Frontal cortex (tissue), 4 donors: ENCODE measurements around the gene GTF2E1. TPM values are rescaled to one million over a fixed set of nuclear protein-coding genes. Genes with fewer than 3 reads are reported as not detected.
"Not testable (repeated sequence)": the region's sequence is repeated elsewhere in the genome, so short reads cannot be mapped to it uniquely, and the experiment has no call there.

ENCODE experiments used
- DNase-seq, 2 donors: peaks; one replicate each; pipeline ENCODE4 v3.0.0; 2012; ENCODE audit warnings: low spot score in 2 of 2
- FAIRE-seq: peaks from 2 replicates; lab custom pipeline; 2012; peaks lifted over from hg19 to GRCh38; lab: Jason Lieb, UNC
- total RNA-seq: library from RNA; depleted of rRNA; stranded (reverse); fragments of >200 nt; gene quantifications from one replicate; pipeline ENCODE4 v1.2.3, GENCODE V29; 2014
- donor health status: control.
- donor health status: control.
- donor health status: control.

GTF2E1 gene
- total RNA-seq, 1 donor from 2014 or later, result 24.9 TPM

DNA sequence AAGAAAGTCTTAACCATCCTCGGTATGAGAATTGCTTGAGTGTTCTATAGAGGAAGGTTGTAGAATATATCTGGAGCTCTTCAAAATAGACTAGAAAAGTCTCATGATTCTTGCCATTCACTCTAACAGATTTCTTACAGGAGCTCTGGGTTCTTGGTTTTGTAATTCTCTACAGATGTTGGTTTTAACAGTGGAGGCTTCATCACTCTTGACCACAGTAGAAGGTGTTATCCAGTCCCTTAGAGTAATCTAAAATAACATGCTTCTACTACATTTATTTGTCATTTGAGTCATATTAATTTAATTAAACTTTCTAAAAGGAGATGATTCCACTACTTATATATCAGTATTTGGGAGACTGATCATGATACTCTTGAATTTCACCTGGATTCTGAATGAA lies 9.7 kb downstream of the GTF2E1 start:
- no peak for FAIRE-seq
- no peak for DNase-seq

DNA sequence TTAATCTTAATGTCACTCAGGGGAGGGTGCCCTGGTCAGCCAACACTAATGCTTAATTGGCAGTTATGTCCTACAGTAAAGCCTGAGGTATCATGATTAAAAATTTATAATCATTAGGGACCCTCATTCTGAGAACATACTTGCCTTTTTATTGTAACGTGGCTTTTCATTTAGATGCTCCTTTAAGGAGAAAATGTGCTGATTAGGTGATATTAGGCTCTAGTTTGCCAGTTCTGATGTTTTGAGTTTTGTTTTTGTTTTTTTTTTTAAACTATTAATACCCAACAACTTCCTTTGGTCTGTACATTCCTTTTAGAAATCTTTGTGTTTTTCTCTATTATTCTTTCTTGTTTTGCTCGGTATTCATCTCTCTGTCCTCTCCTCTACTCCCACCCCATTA lies 10.3 kb downstream of the GTF2E1 start:
- no peak for FAIRE-seq

DNA sequence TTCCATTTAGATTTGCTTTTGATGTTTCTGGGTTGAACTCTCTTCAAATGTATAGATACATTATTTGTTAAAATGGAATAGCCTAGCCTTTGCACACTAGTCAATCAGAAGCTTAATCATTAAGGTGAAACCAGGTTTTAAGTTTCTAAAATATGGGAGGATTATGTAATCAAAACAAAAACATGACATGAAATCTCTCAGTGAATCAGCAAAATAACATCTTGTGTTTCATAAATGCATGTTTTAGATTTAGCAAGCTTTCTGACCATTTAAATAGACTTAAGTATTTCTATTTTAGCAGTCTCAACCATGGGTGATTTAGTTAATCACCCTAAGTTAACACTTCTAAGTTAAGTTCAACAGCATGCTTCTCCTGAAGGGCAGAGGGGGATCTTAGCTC lies 11.3 kb downstream of the GTF2E1 start:
- FAIRE-seq (no peak), DNase-seq (no peak)

More for the DNA sequence above, 10.3 kb downstream of the GTF2E1 start:
- DNase-seq, result no peak

DNA sequence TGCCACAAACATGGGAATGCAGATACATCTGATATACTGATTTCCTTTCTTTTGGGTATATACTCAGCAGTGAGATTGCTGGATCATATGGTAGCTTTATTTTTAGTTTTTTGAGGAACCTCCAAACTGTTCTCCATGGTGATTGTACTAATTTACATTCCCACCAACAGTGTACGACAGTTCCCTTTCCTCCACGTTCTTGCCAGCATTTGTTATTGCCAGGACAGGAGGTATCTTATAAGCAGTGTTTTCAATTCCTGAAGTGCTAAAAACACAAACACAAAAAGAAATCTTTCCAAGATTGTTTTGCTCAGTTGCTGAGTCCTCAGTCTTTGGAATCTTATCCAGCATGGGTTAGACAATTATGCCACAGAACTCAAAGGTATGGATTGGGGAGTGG lies 13.5 kb downstream of the GTF2E1 start:
- FAIRE-seq, result no peak
- no peak for DNase-seq

DNA sequence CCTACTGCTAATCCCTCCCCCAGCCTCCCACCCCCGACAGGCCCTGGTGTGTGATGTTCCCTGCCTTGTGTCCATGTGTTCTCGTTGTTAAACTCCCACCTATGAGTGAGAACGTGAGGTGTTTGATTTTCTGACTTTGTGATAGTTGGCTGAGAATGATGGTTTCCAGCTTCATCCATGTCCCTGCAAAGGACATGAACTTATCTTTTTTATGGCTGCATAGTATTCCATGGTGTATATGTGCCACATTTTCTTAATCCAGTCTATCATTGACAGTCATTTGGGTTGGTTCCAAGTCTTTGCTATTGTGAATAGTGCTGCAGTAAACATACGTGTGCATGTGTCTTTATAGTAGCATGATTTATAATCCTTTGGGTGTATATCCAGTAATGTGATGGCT lies 16.0 kb downstream of the GTF2E1 start:
- not testable (repeated sequence) for DNase-seq, FAIRE-seq

DNA sequence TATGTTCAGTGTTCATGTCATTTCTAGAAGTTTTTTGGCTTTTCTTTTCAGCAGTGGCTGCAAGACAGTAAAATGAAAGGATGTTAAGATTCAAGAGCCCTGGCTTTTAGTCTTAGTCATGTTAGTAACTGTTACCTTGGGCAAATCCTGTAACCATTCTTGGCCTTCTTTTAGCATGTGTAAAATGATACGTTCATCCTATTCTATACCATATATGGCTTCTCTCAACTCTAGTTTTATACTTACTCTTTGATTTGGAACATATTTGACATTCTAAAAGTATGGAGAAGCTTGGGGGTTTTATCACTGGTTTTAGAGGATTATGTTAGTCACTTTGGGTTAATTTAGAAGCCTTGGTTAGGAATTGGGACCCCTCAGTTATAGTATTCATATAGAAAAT lies 20.1 kb downstream of the GTF2E1 start:
- FAIRE-seq (no peak), DNase-seq (no peak)

DNA sequence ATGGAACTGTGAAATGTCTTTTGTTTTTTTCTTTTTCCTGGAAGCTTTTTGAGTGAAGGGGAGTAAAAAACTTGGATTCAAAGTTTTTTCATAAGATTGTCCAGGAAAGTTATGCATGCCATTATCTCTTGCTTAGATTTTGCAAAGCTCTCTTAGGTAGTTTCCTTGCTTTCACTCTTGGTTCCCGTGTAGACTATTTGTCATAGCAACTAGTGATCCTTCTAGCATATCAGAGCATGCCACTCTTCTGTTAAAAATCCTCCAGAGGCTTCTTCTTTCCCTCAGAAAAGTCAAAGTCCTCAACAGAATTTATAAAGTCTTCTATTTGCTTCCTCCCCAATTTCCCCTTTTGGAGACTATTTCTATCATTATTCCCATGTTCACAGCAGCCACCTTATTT lies 21.1 kb downstream of the GTF2E1 start:
- FAIRE-seq (no peak), DNase-seq (no peak)

DNA sequence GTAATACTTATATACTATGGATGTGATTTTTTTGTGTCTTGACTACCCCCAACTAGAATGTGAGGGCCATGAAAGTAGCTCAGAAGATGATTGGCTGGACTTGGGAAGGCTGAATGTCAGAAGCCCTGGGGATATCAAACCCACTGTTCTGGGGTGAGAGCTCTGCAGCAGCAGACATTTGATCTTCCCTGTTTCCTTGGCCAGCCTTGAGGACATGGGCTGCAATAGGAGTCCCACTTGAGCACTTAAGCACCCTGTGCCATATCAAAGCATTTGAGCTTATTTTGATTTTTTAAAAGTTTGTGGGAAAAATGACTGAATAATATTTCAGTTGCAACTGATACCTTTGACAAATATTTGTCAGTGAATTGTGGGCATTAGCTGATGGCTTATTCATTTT lies 21.7 kb downstream of the GTF2E1 start:
- DNase-seq (no peak), FAIRE-seq (no peak)

DNA sequence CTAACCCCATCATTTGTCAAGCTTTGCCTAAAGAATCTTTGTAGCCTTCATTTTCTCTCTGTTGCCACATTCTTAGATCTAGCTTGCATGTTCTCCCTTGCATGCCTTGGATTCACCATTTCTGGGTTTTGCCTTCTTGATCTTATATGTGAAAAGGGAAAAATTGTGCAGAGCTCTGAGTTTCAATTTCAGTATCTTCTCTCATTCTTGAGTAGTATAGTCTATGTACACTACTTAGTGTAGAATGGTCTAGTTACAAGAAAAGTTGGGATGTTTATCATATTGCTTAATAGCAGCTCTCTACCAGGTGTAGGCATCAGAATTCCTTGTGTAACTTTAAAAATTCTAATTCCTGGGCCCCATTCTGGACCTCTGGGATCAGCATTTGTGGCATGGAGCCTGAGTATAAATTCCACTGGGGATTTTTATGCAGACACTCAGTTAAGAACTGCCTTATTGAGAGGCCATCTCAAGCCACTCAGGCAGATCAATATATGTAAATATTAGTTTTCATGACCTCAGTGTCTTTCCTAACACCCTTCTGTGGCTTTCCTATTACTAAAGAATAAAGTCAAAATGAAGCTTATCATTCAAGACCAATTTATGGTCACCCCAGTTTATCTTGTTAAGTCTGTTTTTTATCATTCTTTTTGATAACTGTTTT lies 23.4 kb downstream of the GTF2E1 start:
- DNase-seq (no peak), FAIRE-seq (no peak)

DNA sequence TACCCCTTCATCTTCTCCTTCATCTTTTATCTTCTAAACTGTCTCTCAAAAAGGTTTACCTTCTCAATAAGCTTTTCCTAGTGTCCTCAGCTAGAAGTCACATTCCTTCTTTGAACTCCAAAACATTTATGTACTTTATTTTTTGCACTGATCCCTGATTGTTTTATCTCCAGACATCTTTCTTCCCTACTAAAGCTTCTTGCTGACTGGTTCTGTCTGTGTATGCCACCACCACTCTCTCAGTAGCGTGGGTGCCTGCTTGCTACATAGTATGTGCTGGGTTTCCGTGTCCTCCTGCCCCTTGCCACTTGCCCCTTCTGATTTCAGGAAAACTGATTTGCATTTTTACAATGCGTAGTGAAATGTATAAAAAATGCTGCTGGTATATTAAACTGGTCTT lies 24.0 kb downstream of the GTF2E1 start:
- DNase-seq, result no peak
- no peak for FAIRE-seq

DNA sequence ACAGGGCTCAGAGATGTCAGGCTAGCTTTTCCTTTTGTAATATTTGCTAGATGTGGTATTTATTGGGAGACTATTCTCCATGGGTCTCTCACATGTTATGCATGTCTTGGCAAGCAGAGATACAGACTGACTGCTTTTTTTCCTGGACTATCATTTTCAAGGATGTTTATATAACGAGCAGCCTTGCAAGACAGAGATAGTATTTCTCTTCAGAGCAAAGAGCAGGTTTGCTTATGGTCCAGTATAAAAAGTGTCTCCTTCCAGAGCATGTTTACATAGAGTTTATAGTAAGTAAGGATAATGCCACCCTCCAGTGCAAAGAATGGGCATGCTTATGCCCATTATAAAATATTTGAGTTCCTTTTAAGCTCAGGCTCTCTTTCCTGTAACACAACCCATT lies 24.6 kb downstream of the GTF2E1 start:
- no peak for FAIRE-seq
- no peak for DNase-seq

DNA sequence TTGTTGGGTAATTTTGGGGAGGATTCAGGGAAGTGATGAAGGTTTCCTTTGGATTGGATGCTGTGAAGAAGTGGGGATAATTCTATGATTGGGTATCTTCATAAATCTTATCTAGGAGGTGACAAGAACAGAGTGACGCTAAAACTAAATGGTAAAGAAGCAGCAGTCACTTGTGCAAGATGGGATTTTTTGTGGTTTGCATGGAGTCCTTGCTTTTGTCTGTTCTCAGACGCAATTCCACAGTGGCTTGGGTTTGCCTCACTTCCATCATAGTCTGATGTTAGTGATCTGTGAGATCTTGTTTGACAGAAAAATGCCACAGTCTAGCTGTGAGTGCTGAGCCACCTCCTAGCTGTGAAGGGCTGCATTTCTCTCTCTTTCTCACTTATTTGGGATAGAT lies 26.9 kb downstream of the GTF2E1 start:
- DNase-seq (no peak), FAIRE-seq (no peak)

DNA sequence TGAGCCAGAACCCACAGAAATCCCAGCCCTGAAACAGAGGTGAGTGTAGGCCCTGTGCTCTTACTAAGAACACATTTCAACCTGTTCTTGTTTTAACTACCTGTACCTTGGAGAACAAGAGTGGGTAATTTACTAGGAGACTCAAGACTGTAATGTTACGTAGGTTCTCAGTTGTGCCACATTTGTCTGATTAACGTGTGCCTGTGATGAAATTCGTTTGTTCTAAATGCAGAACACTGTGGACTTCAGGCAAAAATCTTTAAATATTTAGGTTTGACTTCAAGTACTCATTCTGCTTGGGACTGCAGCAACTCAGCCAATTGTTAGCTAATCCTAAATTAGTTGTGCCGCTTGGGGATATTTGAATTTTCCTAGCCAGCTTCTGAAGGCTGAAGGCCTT lies 28.3 kb downstream of the GTF2E1 start:
- FAIRE-seq (no peak), DNase-seq (no peak)

DNA sequence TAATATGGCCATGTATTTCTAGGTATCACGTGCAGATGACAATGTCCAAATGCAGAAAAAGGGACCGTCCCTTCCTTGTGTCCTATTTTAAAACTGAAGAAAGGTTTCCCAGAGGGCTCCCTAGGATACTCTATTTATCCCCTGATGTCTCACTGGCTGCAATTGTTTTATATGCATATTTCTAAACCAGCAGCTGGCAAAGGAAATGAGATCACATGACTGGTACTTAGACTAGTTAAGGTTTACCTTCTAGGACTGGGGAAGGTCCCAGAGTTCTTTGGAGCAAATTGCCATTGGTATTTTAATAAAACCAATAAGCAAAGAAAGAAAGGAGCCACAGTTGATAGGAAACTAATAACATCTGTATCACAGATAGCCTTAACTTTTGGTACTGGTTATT lies 29.5 kb downstream of the GTF2E1 start:
- FAIRE-seq, result no peak

DNA sequence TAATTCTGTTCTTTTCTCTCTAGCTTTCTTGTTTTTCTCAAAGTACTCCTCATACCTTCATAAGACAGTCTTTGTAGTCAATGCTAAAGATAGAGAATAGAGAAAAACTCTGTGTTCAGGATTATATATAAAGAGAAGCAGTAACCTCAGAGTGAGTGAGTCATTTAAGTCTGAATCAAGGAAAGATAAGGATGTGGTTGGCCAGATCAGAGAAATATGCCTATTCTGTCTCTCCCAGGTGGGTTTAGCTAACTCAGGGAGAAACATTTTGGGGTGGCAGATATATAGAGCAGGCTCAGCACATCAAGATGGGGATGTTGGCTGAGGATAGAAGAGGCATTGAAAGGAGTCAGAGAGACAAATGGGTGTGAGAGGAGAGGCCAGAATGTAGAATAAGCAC lies 31.4 kb downstream of the GTF2E1 start:
- DNase-seq (no peak), FAIRE-seq (no peak)

More for the DNA sequence above, 29.5 kb downstream of the GTF2E1 start:
- DNase-seq, result no peak

DNA sequence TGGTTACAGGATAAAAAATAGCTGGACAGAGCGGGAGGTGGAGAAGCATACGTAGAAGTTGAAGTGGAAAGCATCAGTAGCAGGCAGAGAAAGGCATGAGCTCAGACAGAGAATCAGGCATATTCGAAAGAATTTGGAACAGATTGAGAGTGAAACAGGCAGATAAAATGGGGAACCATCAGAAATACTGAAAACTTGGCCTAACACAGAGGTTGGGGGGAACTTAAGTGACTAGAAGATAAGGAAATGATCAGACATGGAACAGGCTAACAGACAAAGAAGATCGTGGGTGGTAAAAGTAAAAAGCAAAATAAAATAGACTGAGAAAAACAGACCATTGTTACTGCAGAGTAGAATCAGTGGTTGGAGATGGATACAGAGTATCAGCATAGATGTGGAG lies 32.9 kb downstream of the GTF2E1 start:
- FAIRE-seq, result no peak
- no peak for DNase-seq

DNA sequence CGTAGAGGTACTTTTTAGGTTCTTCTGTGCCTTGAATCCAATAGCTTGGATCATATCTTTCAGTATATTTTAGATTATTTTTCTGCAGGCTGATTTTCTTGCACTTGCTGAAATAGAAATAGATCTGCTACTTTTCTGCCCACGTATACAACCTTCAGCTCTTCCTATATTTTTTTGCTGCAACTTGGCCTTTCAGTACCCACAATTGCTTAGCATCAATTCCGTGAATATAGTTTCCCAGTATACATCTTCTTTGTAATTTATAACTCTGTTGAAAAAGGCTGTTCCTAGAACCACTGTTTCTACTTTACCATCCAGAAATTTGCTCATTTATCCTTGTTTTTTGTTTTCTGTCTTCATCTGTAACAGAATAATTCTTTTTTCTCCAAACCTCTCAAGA lies 36.2 kb downstream of the GTF2E1 start:
- DNase-seq, result no peak
- FAIRE-seq, result no peak

DNA sequence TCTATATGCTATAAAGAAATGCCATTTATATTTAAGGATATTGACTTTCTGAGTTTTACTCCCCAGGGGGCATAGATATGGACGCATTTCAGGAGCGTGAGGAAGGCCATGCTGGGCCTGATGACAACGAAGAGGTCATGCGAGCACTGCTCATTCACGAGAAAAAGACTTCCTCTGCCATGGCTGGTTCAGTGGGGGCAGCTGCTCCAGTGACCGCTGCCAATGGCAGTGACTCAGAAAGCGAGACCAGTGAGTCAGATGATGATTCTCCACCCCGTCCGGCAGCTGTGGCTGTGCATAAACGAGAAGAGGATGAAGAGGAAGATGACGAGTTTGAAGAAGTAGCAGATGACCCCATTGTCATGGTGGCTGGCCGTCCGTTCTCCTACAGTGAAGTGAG lies 38.4 kb downstream of the GTF2E1 start:
- DNase-seq (no peak), FAIRE-seq (no peak)

DNA sequence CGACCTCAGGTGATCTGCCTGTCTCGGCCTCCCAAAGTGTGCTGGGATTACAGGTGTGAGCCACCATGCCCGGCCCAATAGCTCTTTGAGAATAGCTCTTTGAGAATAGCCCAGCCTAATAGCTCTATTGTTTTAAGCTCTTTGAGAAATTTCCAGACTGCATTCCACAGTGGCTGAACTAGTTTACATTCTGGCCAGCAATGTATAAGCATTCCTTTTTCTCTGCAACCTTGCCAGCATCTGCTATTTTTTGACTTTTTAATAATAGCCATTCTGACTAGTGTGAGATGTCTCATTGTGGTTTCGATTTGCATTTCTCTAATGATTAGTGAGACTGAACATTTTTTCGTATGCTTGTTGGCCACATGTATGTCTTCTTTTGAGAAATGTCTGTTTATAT lies 43.3 kb downstream of the GTF2E1 start:
- DNase-seq, FAIRE-seq: not testable (repeated sequence)

DNA sequence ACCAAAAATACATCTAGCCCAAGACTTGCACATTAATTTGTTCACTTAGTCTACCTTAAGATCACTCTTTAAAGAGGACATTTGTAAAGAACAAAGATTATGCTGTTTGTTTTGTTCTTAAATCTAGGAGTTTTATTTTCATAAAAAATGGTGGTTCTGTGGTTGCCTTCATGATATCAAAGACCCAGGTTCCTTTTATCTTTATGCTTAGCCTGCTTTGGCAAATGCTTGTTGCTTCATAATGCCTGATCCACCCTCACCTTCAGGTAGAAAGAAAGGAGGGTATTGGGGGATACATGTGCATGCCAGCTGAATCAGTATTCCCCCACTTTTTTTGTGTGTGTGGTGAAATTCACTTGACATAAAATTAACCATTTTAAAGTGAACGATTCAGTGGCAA lies 48.5 kb downstream of the GTF2E1 start:
- FAIRE-seq (no peak), DNase-seq (no peak)

DNA sequence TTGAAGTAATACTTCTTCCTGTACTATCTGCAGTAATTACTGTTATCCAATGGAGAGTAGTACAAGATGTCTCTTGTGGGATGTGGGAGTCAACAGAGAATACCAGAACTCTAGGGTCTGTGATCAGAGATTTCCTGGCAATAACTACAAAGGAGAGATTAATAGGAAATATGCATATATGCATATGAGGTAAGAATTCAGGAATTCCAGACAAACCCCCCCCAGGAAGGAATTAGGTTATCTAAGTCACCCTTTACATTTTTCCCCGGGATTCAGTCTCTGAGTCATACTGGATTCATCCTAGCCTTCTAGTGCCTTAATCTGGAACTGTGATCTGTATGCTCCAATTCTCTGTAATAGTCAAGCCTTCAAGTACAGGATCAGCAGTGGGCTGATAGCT lies 49.4 kb downstream of the GTF2E1 start:
- FAIRE-seq (no peak), DNase-seq (no peak)

DNA sequence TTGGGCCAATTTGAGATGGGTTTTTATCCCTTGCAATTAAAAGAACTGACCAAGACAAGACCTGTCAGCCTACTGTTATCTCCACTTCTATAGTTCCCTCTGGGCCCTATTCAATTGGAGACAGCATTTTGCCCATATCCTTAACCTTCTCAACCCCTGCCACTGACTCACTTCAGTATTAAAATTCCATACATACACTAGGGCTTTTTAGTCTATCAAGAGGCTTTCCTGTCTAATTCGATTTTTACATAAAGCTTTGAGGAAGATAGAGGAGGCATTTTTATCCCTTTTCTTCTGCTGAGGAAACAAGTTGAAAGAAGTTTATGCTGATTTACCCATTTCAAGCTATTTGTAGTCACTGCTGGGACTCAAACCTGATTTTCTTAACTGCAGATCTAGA lies 51.1 kb downstream of the GTF2E1 start:
- DNase-seq (no peak), FAIRE-seq (no peak)
